CD14-positive monocyte (primary cell): ENCODE measurements around the gene AFF2. TPM values are rescaled to one million over a fixed set of nuclear protein-coding genes. Genes with fewer than 3 reads are reported as not detected.

ENCODE experiments used
- DNase-seq, 3 donors: peaks; one replicate each; pipeline ENCODE4 v3.0.0-alpha.2; 2011 to 2022
- H2AFZ ChIP-seq: 2 replicates; pipeline ENCODE4 v1.6.0; 2012; ENCODE audit warnings: mild to moderate bottlenecking, low read depth, low read length, inconsistent platforms; ENCODE audit not compliant: insufficient read depth, poor library complexity, severe bottlenecking
- H3K27ac ChIP-seq, 2 donors: 1 replicate in 1 of 2; 2 replicates in 1 of 2; pipeline ENCODE4 v1.5.1; 2012 to 2013; ENCODE audit warnings: low read length in 2 of 2, control low read depth in 1 of 2, inconsistent platforms in 1 of 2, low read depth in 1 of 2, mild to moderate bottlenecking in 1 of 2
- H3K27me3 ChIP-seq, 2 donors: one replicate each; pipeline versions ENCODE4 v1.6.0 to v1.6.1; 2011 to 2013; ENCODE audit warnings: low read length in 2 of 2; ENCODE audit not compliant: control insufficient read depth in 2 of 2, insufficient read depth in 2 of 2
- H3K36me3 ChIP-seq, 2 donors: replicated peaks in 1 of 2; 1 replicate in 1 of 2; 2 replicates in 1 of 2; pipeline versions ENCODE4 v1.5.1 to v1.6.1; 2012 to 2013; ENCODE audit warnings: low read length in 2 of 2, control low read depth in 1 of 2, inconsistent platforms in 1 of 2, mild to moderate bottlenecking in 1 of 2; ENCODE audit not compliant: insufficient read depth in 2 of 2, control insufficient read depth in 1 of 2
- H3K4me1 ChIP-seq, 2 donors: 1 replicate in 1 of 2; 2 replicates in 1 of 2; pipeline versions ENCODE4 v1.5.1 to v1.6.1; 2012 to 2013; ENCODE audit warnings: low read length in 2 of 2, control low read depth in 1 of 2, inconsistent platforms in 1 of 2, mild to moderate bottlenecking in 1 of 2, moderate library complexity in 1 of 2; ENCODE audit not compliant: insufficient read depth in 2 of 2, control insufficient read depth in 1 of 2
- H3K4me2 ChIP-seq: replicated peaks from 2 replicates; pipeline ENCODE3; 2012; ENCODE audit warnings: low read length, moderate library complexity, mild to moderate bottlenecking; ENCODE audit not compliant: poor library complexity, severe bottlenecking; ENCODE audit errors: extremely low read depth
- H3K4me3 ChIP-seq, 3 experiments: fragments of 200-600 bp in 1 of 3; sonication (generic) in 1 of 3; replicated peaks in 1 of 3; 1 replicate in 2 of 3; 2 replicates in 1 of 3; pipeline ENCODE4 v1.5.1; 2011 to 2013; ENCODE audit warnings: low read length in 3 of 3, mild to moderate bottlenecking in 3 of 3, control low read depth in 2 of 3, low read depth in 2 of 3, inconsistent platforms in 1 of 3, moderate library complexity in 1 of 3
- H3K79me2 ChIP-seq: 2 replicates; pipeline ENCODE4 v1.6.0; 2012; ENCODE audit warnings: mild to moderate bottlenecking, control low read depth, inconsistent platforms, low read length, moderate library complexity; ENCODE audit not compliant: insufficient read depth
- H3K9ac ChIP-seq: 2 replicates; pipeline ENCODE4 v1.6.0; 2017; ENCODE audit warnings: low read length, mild to moderate bottlenecking; ENCODE audit not compliant: insufficient read depth, poor library complexity, severe bottlenecking
- H3K9me3 ChIP-seq, 2 donors: replicated peaks in 1 of 2; 1 replicate in 1 of 2; 2 replicates in 1 of 2; pipeline versions ENCODE4 v1.5.1 to v1.6.1; 2012 to 2013; ENCODE audit warnings: low read length in 2 of 2, control low read depth in 1 of 2; ENCODE audit not compliant: control insufficient read depth in 1 of 2, insufficient read depth in 1 of 2
- H4K20me1 ChIP-seq: 2 replicates; pipeline ENCODE4 v1.6.0; 2012; ENCODE audit warnings: mild to moderate bottlenecking, low read length, control low read depth, moderate library complexity; ENCODE audit not compliant: insufficient read depth
- H3K27ac Mint-ChIP-seq, 7 donors: one replicate each; pipeline ENCODE4 v1.8.0; 2020; ENCODE audit warnings: mild to moderate bottlenecking in 7 of 7, mixed read lengths in 7 of 7, moderate library complexity in 6 of 7, inconsistent platforms in 2 of 7
- H3K27me3 Mint-ChIP-seq, 3 donors: one replicate each; pipeline ENCODE4 v1.8.0; 2021 to 2022; ENCODE audit warnings: low read depth in 3 of 3, mild to moderate bottlenecking in 3 of 3, mixed read lengths in 3 of 3, moderate library complexity in 3 of 3, inconsistent platforms in 1 of 3
- H3K36me3 Mint-ChIP-seq, 2 donors: one replicate each; pipeline ENCODE4 v1.8.0; 2020; ENCODE audit warnings: mixed read lengths in 2 of 2, inconsistent platforms in 1 of 2, mild to moderate bottlenecking in 1 of 2
- H3K4me1 Mint-ChIP-seq: one replicate; pipeline ENCODE4 v1.8.0; 2020; ENCODE audit warnings: mild to moderate bottlenecking, mixed read lengths
- H3K4me3 Mint-ChIP-seq, 2 donors: one replicate each; pipeline ENCODE4 v1.8.0; 2020; ENCODE audit warnings: mild to moderate bottlenecking in 2 of 2, mixed read lengths in 2 of 2, moderate library complexity in 1 of 2
- H3K9me3 Mint-ChIP-seq, 7 donors: one replicate each; pipeline ENCODE4 v1.8.0; 2020 to 2022; ENCODE audit warnings: mixed read lengths in 7 of 7, mild to moderate bottlenecking in 6 of 7, moderate library complexity in 6 of 7, inconsistent platforms in 2 of 7
- CTCF ChIP-seq: fragments of 200-600 bp; IDR thresholded peaks from one replicate; pipeline ENCODE4 v1.8.0; 2022; ENCODE audit warnings: antibody characterized with exemption, mild to moderate bottlenecking
- whole genome bisulfite sequencing: methylation state at CpG from one replicate; pipeline ENCODE4 v1.1.5; 2013; ENCODE audit warnings: missing lambda C conversion rate; ENCODE audit not compliant: insufficient coverage; 5-methylcytosine and 5-hydroxymethylcytosine counted together
- intact Hi-C, 2 donors: fragments of 100-400 bp; cut with micrococcal nuclease; formaldehyde crosslinking; loops; one replicate each; pipeline versions ENCODE4 v1.15.0 to v1.15.1; 2023
- polyA plus RNA-seq, 3 donors: library from polyadenylated mRNA; depleted of rRNA in 1 of 3; unstranded in 2 of 3; stranded (reverse) in 1 of 3; fragments of 300-500 nt in 2 of 3; fragments of >200 nt in 1 of 3; fragmentation: Illumina TruSeq in 2 of 3; gene quantifications; 1 replicate in 2 of 3; 2 replicates in 1 of 3; pipeline ENCODE4 v1.2.3, GENCODE V29; 2012 to 2021

The AFF2 gene
- polyA plus RNA-seq, 3 donors: 0.07 to 1.1 (median 0.70) TPM

DNA sequence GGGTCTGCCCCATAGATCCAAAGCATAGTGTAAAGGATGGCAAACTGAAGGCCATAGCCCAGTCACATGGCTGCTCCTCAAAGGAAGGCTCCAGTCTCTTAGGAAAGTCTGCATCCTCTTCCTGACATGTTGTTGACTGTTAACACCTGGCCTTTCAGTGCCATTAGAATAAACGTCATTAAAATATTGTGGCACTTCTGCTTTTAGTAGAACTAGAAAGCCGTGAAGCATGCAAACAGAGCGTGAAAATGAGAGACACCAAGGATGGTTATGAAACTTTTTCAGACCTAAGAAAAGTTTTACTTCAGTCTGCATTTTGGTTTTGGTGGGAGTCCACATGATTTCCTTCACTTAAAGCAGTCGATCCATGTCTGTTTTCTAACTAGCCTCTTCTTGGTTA is 41.1 kb upstream of the AFF2 start:
- no peaks in the 10 kb centered on the region for H3K4me1 Mint-ChIP-seq
- WGBS: 0% methylated on average over 2 of the region's 4 CpGs
- no peak overlapping the region for H3K4me3 Mint-ChIP-seq
- no peaks in the 10 kb centered on the region for H3K36me3 Mint-ChIP-seq
- H3K27ac Mint-ChIP-seq: no peak overlapping the region
- H3K9ac ChIP-seq: no peak overlapping the region
- intact Hi-C loops: no loop called here
- DNase-seq: no peak
- no peak for TF ChIP-seq CTCF
- peaks cover 0 to 3% (median 0%) of the 10 kb centered on the region in 3 donors for H3K27me3 Mint-ChIP-seq
- no peaks in the 10 kb centered on the region for H4K20me1 ChIP-seq
- no peak overlapping the region for H3K4me2 ChIP-seq
- H3K4me1 ChIP-seq: no peaks in the 10 kb centered on the region
- no peak overlapping the region for H2AFZ ChIP-seq
- H3K79me2 ChIP-seq: no peaks in the 10 kb centered on the region
- no peaks in the 10 kb centered on the region for H3K36me3 ChIP-seq
- no peaks in the 10 kb centered on the region for H3K27me3 ChIP-seq
- no peak overlapping the region for H3K27ac ChIP-seq
- H3K4me3 ChIP-seq: no peak overlapping the region
- H3K9me3 Mint-ChIP-seq: no peaks in the 10 kb centered on the region
- H3K9me3 ChIP-seq: no peaks in the 10 kb centered on the region

DNA sequence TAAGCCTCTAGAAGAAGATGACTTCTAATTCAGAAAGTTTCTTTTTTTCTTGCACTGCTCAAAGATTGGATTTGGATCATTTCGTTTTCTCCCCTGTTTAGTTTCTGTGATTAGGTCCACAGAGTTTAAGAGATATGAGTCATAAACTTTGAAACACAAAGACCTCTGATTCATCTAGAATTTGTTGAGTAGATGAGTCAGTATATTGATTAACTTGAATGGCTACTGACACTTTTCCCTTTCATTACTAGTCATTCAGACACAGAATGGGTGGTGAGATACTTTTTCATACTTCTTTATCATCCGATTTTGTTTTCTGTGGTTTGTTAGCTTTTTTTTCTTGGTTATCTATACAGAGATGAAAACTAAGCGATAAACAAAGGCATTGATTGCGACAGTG is 34.1 kb upstream of the AFF2 start:
- Histone ChIP-seq H2AFZ (no peak overlapping the region), H3K4me1 (no peaks in the 10 kb centered on the region), H4K20me1 (no peaks in the 10 kb centered on the region), H3K4me2 (no peak overlapping the region), H3K27ac (no peak overlapping the region), H3K9me3 (no peaks in the 10 kb centered on the region), H3K9ac (no peak overlapping the region), H3K79me2 (no peaks in the 10 kb centered on the region), H3K27me3 (no peaks in the 10 kb centered on the region), H3K36me3 (no peaks in the 10 kb centered on the region), H3K4me3 (no peak overlapping the region)
- Mint-ChIP-seq H3K27ac (no peak overlapping the region), H3K4me1 (no peaks in the 10 kb centered on the region), H3K36me3 (no peaks in the 10 kb centered on the region), H3K9me3 (peaks cover 0 to 3% (median 0%) of the 10 kb centered on the region in 7 donors), H3K4me3 (no peak overlapping the region), H3K27me3 (peaks cover 0 to 3% (median 0%) of the 10 kb centered on the region in 3 donors)
- intact Hi-C loops: no loop called here
- no peak for TF ChIP-seq CTCF
- DNase-seq: no peak
- WGBS: no CpG with 5 or more reads among the region's 4 CpGs
